Activated CD4-positive, alpha-beta T cell treated with anti-CD3 and anti-CD28 coated beads, Interleukin-2, amount 50 U/mL, for 1 hour (primary cell): ENCODE measurements around the gene UBTF.
A peak's percentile ranks its signal among the peaks of the same experiment; 100 is the strongest.

Experiments
- DNase-seq: peaks from one replicate; pipeline ENCODE4 v3.0.0-alpha.2; 2020

UBTF gene

GRCh38 chr17:44197107-44197506, 22.4 kb downstream of the UBTF start:
- DNase-seq: no peak

- no peak for DNase-seq
Measured at GRCh38 chr17:44193326-44194084, 26.0 kb downstream of the UBTF start.

GRCh38 chr17:44192750-44193149, 26.7 kb downstream of the UBTF start:
- DNase-seq: no peak

GRCh38 chr17:44191941-44192496, 27.5 kb downstream of the UBTF start:
- no peak for DNase-seq

GRCh38 chr17:44191369-44191768, 28.1 kb downstream of the UBTF start:
- no peak for DNase-seq

- no peak for DNase-seq
Measured at GRCh38 chr17:44190481-44190880, 29.0 kb downstream of the UBTF start.

- DNase-seq: no peak
Measured at GRCh38 chr17:44188576-44189403, 30.7 kb downstream of the UBTF start.

- DNase-seq: peak; percentile 32
Measured at GRCh38 chr17:44187131-44187899, 32.2 kb downstream of the UBTF start.

GRCh38 chr17:44186307-44187130, 33.0 kb downstream of the UBTF start, which contains the start of gene TMUB2:
Gene TMUB2 (plus strand): TSS chr17:44186972. CDS start chr17:44187709, 737 bp downstream.
- DNase-seq: peak; percentile 100

GRCh38 chr17:44184212-44184810, 35.2 kb downstream of the UBTF start:
- DNase-seq: no peak

- DNase-seq: no peak
Measured at GRCh38 chr17:44183024-44183423, 36.5 kb downstream of the UBTF start.

GRCh38 chr17:44178133-44178532, 41.3 kb downstream of the UBTF start:
- DNase-seq: no peak

GRCh38 chr17:44177640-44178039, 41.8 kb downstream of the UBTF start:
- no peak for DNase-seq

- DNase-seq: no peak
Measured at GRCh38 chr17:44176671-44177501, 42.6 kb downstream of the UBTF start.

GRCh38 chr17:44176257-44176656, 43.2 kb downstream of the UBTF start:
- no peak for DNase-seq

GRCh38 chr17:44174427-44174826, 45.0 kb downstream of the UBTF start:
- no peak for DNase-seq

GRCh38 chr17:44171931-44172455, 47.5 kb downstream of the UBTF start:
- DNase-seq: no peak

- no peak for DNase-seq
Measured at GRCh38 chr17:44170499-44171201, 48.8 kb downstream of the UBTF start, which contains the start of gene ASB16. Gene ASB16 (plus strand): TSS chr17:44170704. CDS start chr17:44170790, 86 bp downstream.

- DNase-seq: no peak
Measured at GRCh38 chr17:44170135-44170498, 49.4 kb downstream of the UBTF start.
